ENCODE results near the gene OR52E6. TPM values are rescaled to one million over a fixed set of nuclear protein-coding genes. Genes with fewer than 3 reads are reported as not detected.

The OR52E6 gene
- total and polyA plus RNA-seq, 9 donors, result not detected

DNA sequence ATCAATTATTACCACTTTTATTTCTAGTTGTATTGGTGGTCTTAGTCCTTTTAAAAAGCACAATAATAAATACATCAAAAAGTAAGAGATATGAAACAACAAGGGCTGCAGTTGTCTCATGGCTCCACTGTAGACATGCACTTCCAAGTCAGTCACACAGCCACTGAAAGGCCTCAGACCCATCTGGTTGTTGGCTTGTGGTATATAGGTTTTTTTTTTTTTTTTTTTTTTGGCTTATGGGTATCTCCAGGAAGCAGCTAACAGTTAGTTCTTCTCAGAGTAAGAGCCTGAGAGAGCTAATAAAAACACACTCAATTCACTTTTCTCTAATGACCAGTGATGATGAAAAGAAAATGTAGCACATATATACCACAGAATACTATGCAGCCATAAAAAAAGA lies 6.0 kb upstream of the OR52E6 start:
- no peaks in the 10 kb centered on the region for H3K4me1 ChIP-seq (ENCODE audit: control insufficient read depth, insufficient read depth, low read length)
- H3K9me3 ChIP-seq (replicated peaks; ENCODE audit: control insufficient read depth, low read depth, low read length), result peaks cover 7% of the 10 kb centered on the region
- no peaks in the 10 kb centered on the region for H3K27me3 ChIP-seq (ENCODE audit: control insufficient read depth, insufficient read depth, low read length)
- H3K36me3 ChIP-seq (ENCODE audit: control insufficient read depth, insufficient read depth, low read length), result no peaks in the 10 kb centered on the region
- DNase-seq, result no peak
- H3K4me3 ChIP-seq (ENCODE audit: low read length), result no peak overlapping the region
- H3K27ac ChIP-seq (ENCODE audit: low read length), result no peak overlapping the region

DNA sequence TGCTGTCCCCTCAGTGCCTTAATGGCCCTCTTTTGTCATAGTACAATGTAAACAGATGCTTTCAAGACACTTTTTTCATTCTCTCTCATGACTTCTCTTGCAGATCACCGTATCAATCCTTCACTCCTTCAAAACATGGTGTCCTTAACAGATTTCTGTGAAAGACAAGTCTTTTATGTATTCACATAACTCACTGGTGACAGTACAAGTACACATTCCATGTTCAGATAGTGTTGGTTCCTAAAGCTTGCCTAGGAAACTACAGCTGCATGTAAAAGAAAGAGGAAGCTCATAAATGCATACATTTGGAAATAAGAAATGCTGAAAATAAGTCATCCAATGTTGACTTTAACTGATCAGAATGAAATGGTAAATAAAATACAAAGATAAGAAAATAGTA lies 5.0 kb upstream of the OR52E6 start:
- no peaks in the 10 kb centered on the region for H3K36me3 ChIP-seq (ENCODE audit: control insufficient read depth, insufficient read depth, low read length)
- no peak for DNase-seq
- no peaks in the 10 kb centered on the region for H3K4me1 ChIP-seq (ENCODE audit: control insufficient read depth, insufficient read depth, low read length)
- no peaks in the 10 kb centered on the region for H3K27me3 ChIP-seq (ENCODE audit: control insufficient read depth, insufficient read depth, low read length)
- H3K9me3 ChIP-seq (replicated peaks; ENCODE audit: control insufficient read depth, low read depth, low read length), result no peaks in the 10 kb centered on the region
- WGBS (ENCODE audit: insufficient coverage), result no CpG with 5 or more reads among the region's 1 CpG
- H3K4me3 ChIP-seq (ENCODE audit: low read length), result no peak overlapping the region
- H3K27ac ChIP-seq (ENCODE audit: low read length), result no peak overlapping the region

DNA sequence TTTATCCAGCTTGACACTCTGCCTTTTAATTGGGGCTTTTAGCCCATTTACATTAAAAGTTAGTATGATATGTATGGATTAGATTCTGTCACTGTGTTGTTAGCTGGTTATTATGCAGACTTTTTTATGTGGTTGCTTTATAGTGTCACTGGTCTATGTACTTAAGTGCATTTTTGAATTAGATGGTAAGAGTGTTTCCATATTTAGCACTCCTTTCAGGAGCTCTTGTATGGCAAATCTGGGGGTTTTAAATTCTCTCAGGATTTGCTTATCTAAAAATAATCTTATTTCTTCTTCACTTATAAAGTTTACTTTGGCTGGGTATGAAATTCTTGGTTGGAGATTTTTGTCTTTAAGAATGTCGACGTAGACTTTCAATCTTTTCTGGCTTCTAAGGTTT lies 4.0 kb downstream of the OR52E6 start:
- Histone ChIP-seq H3K36me3 (ENCODE audit: control insufficient read depth, insufficient read depth, low read length) (no peaks in the 10 kb centered on the region), H3K4me1 (ENCODE audit: control insufficient read depth, insufficient read depth, low read length) (no peaks in the 10 kb centered on the region), H3K27ac (ENCODE audit: low read length) (no peak overlapping the region), H3K9me3 (replicated peaks; ENCODE audit: control insufficient read depth, low read depth, low read length) (no peaks in the 10 kb centered on the region), H3K4me3 (ENCODE audit: low read length) (no peak overlapping the region), H3K27me3 (ENCODE audit: control insufficient read depth, insufficient read depth, low read length) (no peaks in the 10 kb centered on the region)
- DNase-seq, result no peak
- WGBS (ENCODE audit: insufficient coverage), result no CpG with 5 or more reads among the region's 2 CpGs

DNA sequence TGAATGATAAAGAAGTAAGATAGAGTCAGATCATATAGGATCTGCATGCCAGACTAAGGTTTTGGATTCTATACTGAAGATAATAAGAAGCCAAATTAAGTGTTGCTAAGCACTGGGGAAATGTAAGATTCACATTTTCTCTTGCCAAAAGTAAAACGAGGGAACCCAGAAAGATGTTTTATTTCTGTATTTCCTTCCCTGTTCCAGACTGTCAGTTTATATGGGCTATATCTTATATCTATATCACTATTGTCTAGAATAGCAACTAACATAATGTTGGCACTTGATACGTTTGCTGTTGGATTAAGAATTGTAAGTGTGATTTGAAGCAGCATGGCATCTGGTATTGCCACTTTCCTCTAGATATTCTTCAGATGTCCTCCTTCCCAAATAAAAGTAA lies 8.3 kb downstream of the OR52E6 start:
- H3K9me3 ChIP-seq (replicated peaks; ENCODE audit: control insufficient read depth, low read depth, low read length), result no peaks in the 10 kb centered on the region
- H3K4me3 ChIP-seq (ENCODE audit: low read length), result no peak overlapping the region
- WGBS (ENCODE audit: insufficient coverage), result no CpG with 5 or more reads among the region's 2 CpGs
- no peaks in the 10 kb centered on the region for H3K36me3 ChIP-seq (ENCODE audit: control insufficient read depth, insufficient read depth, low read length)
- H3K27ac ChIP-seq (ENCODE audit: low read length), result no peak overlapping the region
- no peak for DNase-seq
- no peaks in the 10 kb centered on the region for H3K27me3 ChIP-seq (ENCODE audit: control insufficient read depth, insufficient read depth, low read length)
- no peaks in the 10 kb centered on the region for H3K4me1 ChIP-seq (ENCODE audit: control insufficient read depth, insufficient read depth, low read length)

DNA sequence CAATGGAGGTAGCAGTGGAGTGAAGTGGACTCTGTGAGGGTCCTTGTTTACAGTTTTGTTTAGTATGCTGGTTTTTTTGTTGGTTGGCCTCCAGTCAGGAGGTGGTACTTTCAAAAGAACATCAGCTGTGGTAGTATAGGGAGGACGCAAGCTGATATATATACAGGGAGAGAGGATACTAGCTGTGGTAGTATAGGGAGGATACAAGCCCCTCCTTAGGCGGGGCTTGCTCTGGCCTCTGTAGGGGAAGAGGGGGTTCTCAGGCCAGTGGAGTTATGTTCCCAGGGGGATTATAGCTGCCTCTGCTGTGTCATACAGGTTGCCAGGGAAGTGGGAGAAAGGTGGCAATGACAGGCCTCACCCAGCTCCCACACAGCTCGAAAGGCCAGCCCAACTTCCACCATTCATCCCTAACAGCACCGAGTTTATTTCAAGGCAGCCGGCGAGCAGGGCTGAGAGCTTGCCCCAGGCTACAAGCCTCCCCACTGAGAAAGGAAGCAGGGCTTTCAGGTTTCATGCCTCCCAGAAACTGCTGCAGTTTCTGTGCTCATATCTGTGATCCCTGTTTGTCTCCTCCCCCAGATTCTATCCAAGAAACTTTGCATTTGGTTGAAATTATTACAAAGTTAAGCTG lies 10.4 kb downstream of the OR52E6 start:
- no peaks in the 10 kb centered on the region for H3K27me3 ChIP-seq (ENCODE audit: control insufficient read depth, insufficient read depth, low read length)
- no peaks in the 10 kb centered on the region for H3K4me1 ChIP-seq (ENCODE audit: control insufficient read depth, insufficient read depth, low read length)
- no peak for DNase-seq
- no peak overlapping the region for H3K27ac ChIP-seq (ENCODE audit: low read length)
- peaks cover 2% of the 10 kb centered on the region for H3K9me3 ChIP-seq (replicated peaks; ENCODE audit: control insufficient read depth, low read depth, low read length)
- WGBS (ENCODE audit: insufficient coverage), result no CpG with 5 or more reads among the region's 6 CpGs
- H3K4me3 ChIP-seq (ENCODE audit: low read length), result no peak overlapping the region
- no peaks in the 10 kb centered on the region for H3K36me3 ChIP-seq (ENCODE audit: control insufficient read depth, insufficient read depth, low read length)

DNA sequence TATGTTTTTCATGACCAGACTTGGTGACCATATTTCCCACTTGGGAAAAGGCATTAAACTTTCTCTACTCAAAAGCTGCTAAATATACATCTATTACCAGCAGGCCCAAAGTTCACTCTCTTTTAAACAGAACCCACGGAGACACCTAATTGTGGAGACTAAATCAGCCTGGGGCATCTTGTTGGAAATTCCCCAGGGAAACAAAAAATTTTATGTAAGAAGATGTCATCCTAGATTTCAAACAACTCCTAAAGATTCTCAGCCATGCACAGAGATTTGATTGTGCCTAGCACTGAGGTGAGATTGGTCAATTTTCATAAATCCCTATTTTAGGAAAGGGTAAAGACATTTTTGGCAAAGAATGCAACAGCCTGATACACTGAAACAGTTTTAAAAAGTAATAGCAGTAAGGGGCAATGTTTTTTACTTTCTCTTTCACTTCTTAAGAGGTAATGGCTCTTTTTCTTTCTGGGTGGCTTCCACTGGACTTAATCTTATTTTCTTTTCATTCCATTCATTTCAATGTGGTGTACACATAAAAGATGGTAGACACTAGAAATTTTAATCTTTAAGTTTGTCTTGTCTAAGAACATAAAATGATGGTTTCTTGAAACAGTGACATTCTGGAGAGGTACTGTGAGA lies 23.3 kb downstream of the OR52E6 start:
- Histone ChIP-seq H3K27ac (ENCODE audit: low read length) (no peak overlapping the region), H3K4me1 (ENCODE audit: control insufficient read depth, insufficient read depth, low read length) (no peaks in the 10 kb centered on the region), H3K27me3 (ENCODE audit: control insufficient read depth, insufficient read depth, low read length) (no peaks in the 10 kb centered on the region), H3K9me3 (replicated peaks; ENCODE audit: control insufficient read depth, low read depth, low read length) (no peaks in the 10 kb centered on the region), H3K36me3 (ENCODE audit: control insufficient read depth, insufficient read depth, low read length) (no peaks in the 10 kb centered on the region), H3K4me3 (ENCODE audit: low read length) (no peak overlapping the region)
- no peak for DNase-seq
- WGBS (ENCODE audit: insufficient coverage), result no CpG with 5 or more reads among the region's 1 CpG

DNA sequence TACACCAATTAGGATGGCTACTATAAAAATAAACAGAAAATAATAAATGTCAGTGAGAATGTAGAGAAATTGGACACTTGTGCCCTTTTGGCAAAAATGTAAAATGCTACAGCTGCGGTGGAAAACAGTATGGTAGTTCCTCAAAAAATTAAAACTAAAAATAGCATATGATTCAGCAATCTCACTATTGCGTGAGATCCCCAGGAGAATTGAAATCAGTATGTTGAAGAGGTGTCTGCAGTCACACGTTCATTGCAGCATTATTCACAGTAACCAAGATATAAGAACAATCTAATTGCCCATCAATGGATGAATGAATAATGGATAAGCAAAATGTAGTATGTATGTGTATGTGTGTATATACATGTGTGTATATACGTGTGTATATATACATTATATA lies 26.2 kb downstream of the OR52E6 start:
- peak; percentile 20 for DNase-seq
- WGBS (ENCODE audit: insufficient coverage), result no CpG with 5 or more reads among the region's 4 CpGs
- no peak overlapping the region for H3K4me3 ChIP-seq (ENCODE audit: low read length)
- H3K27ac ChIP-seq (ENCODE audit: low read length), result no peak overlapping the region
- H3K4me1 ChIP-seq (ENCODE audit: control insufficient read depth, insufficient read depth, low read length), result no peaks in the 10 kb centered on the region
- no peaks in the 10 kb centered on the region for H3K36me3 ChIP-seq (ENCODE audit: control insufficient read depth, insufficient read depth, low read length)
- no peaks in the 10 kb centered on the region for H3K27me3 ChIP-seq (ENCODE audit: control insufficient read depth, insufficient read depth, low read length)
- H3K9me3 ChIP-seq (replicated peaks; ENCODE audit: control insufficient read depth, low read depth, low read length), result no peaks in the 10 kb centered on the region

DNA sequence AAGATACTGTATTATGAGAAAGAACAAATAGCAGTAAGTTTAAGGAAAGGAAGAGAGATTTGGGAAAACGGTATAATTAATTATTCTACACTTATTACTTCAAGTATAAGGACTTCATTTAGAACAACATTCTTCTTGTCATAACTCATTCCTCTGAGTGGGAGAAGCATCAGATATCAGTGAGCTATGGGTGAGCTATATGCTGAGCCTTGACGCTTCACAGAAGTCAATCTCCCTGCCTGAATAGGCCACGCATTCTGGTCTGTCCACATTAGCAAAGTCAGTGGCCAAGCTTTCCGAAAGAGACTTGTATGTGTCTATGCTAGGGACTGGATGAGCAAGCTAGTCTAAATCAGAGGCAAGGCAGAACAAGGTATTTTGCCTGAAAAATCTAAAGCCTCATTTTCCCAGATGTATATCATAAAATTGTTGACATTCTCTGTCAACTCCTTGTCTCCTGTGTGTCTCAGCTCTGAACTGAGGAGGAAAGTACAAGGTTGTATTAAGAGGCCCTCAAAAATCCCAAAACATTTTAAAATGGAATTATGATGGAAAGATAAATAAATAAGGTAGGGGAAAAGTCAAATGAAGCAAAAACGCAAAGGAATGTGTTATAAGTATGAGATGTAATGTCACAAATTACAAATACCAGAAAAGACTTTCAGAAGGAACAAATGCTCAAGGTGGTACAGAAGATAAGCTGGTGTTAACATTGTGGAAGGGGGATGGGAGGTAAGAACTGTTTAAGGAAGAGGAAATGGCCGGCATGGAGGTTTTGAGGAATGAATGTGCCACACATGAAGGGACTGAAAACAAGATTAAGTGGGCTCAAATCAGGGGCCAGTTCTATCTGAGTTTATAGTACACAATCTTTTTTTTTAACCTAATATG lies 31.5 kb downstream of the OR52E6 start:
- DNase-seq, result no peak
- Histone ChIP-seq H3K4me3 (ENCODE audit: low read length) (no peak overlapping the region), H3K27ac (ENCODE audit: low read length) (no peak overlapping the region), H3K27me3 (ENCODE audit: control insufficient read depth, insufficient read depth, low read length) (peaks cover 2% of the 10 kb centered on the region), H3K9me3 (replicated peaks; ENCODE audit: control insufficient read depth, low read depth, low read length) (no peaks in the 10 kb centered on the region), H3K36me3 (ENCODE audit: control insufficient read depth, insufficient read depth, low read length) (no peaks in the 10 kb centered on the region), H3K4me1 (ENCODE audit: control insufficient read depth, insufficient read depth, low read length) (peaks cover 3% of the 10 kb centered on the region)
- WGBS (ENCODE audit: insufficient coverage), result 65% methylated on average over 3 of the region's 6 CpGs

DNA sequence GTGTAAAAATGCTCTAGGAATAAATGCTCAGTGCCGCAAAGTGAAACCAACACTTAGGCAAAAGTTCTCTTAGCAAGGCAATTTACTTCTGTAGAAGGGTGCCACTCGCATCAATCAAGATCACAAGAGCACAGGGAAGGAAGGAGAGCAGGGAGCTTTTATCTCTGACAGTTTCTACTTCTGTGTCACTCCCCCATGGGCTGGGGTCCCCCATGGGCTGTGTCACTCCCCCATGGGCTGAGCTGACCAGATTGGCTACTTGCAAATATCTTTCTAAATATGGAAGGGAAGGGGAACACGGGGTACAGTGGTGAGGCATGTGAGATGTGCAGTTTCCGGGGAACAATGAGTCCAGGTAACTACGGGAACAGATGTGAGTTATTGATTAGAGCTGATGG lies 32.6 kb downstream of the OR52E6 start:
- no peaks in the 10 kb centered on the region for H3K36me3 ChIP-seq (ENCODE audit: control insufficient read depth, insufficient read depth, low read length)
- H3K4me3 ChIP-seq (ENCODE audit: low read length), result peak overlapping the region; percentile 42
- WGBS (ENCODE audit: insufficient coverage), result 71% methylated on average over 3 of the region's 5 CpGs
- DNase-seq, result peak; percentile 3
- no peak overlapping the region for H3K27ac ChIP-seq (ENCODE audit: low read length)
- peaks cover 3% of the 10 kb centered on the region for H3K4me1 ChIP-seq (ENCODE audit: control insufficient read depth, insufficient read depth, low read length)
- no peaks in the 10 kb centered on the region for H3K9me3 ChIP-seq (replicated peaks; ENCODE audit: control insufficient read depth, low read depth, low read length)
- peaks cover 2% of the 10 kb centered on the region for H3K27me3 ChIP-seq (ENCODE audit: control insufficient read depth, insufficient read depth, low read length)

DNA sequence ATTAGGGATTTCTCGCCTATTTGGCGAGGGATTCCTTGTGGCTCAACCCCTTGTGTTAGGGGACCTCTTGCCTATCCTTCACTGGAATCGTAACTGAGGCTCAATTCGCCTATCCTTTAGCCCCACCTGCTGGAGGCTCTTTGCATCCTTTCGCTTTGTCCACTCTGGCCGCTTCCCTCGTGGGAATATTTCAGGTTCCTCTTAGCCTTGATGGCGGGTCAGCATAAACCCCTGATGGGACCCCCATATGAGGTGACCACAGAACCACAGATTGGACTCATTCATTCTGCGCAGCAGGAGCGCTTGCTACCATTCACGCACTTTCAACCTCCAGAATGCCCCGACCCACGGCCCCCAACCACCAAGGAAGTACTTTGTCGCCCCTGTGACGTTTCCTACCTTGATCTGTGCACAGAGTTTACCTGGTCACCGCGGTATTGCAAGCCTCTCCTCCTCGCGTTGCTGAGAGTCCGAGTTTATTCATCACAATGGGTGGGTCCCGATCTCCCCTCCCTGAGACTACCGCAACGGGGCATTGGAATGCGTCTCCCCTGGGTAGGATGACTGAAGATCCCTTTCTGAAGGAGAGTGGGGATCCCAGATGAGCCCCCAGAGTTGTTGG lies 33.1 kb downstream of the OR52E6 start, which contains the start of gene OR52N2:
Gene OR52N2 (plus strand): TSS at position 425 of the 622 bp plus-strand sequence. CDS start 11,412 bp downstream, outside the sequence.
- WGBS (ENCODE audit: insufficient coverage), result 11% methylated on average over 17 of the region's 24 CpGs
- Histone ChIP-seq H3K4me3 (ENCODE audit: low read length) (peak within 1 kb of the TSS; percentile 42), H3K27ac (ENCODE audit: low read length) (no peak within 1 kb of the TSS), H3K36me3 (ENCODE audit: control insufficient read depth, insufficient read depth, low read length) (no peaks in the 10 kb centered on the region), H3K4me1 (ENCODE audit: control insufficient read depth, insufficient read depth, low read length) (peaks cover 3% of the 10 kb centered on the region), H3K9me3 (replicated peaks; ENCODE audit: control insufficient read depth, low read depth, low read length) (no peaks in the 10 kb centered on the region), H3K27me3 (ENCODE audit: control insufficient read depth, insufficient read depth, low read length) (peaks cover 2% of the 10 kb centered on the region)
- peak; percentile 82 for DNase-seq

Measured in muscle of leg (tissue), 11 donors.